OCI-LY1 (cell line): ENCODE results near the gene SH3BP1.

Source experiments
- H2AFZ ChIP-seq: fragments of 200-600 bp; sonication (generic), shearing (Covaris generic); 2 replicates; pipeline ENCODE4 v1.6.0; 2014; ENCODE audit warnings: antibody characterized with exemption, mild to moderate bottlenecking, low read length
- H3F3A ChIP-seq: fragments of 200-600 bp; sonication (generic), shearing (Covaris generic); 2 replicates; pipeline ENCODE4 v1.6.0; 2014; ENCODE audit warnings: mild to moderate bottlenecking, antibody characterized with exemption, low read length, moderate library complexity; ENCODE audit not compliant: insufficient read depth
- H3K27ac ChIP-seq: fragments of 200-600 bp; sonication (generic); 2 replicates; pipeline ENCODE4 v1.5.1; 2014; ENCODE audit warnings: low read length, mixed run types, mild to moderate bottlenecking, low read depth; ENCODE audit not compliant: poor library complexity, severe bottlenecking
- H3K27me3 ChIP-seq: fragments of 200-600 bp; sonication (generic); 2 replicates; pipeline ENCODE4 v1.6.0; 2014; ENCODE audit warnings: antibody characterized with exemption, mild to moderate bottlenecking, low read length, moderate library complexity; ENCODE audit not compliant: insufficient read depth
- H3K36me3 ChIP-seq: fragments of 200-600 bp; sonication (generic); 2 replicates; pipeline ENCODE4 v1.6.1; 2014; ENCODE audit warnings: mild to moderate bottlenecking, antibody characterized with exemption, low read length, moderate library complexity, mixed read lengths; ENCODE audit not compliant: insufficient read depth
- H3K4me1 ChIP-seq: fragments of 200-600 bp; sonication (generic); 2 replicates; pipeline ENCODE4 v1.5.1; 2014; ENCODE audit warnings: mild to moderate bottlenecking, low read length, moderate library complexity; ENCODE audit not compliant: insufficient read depth, severe bottlenecking
- H3K4me2 ChIP-seq: fragments of 200-600 bp; sonication (generic), shearing (Covaris generic); 2 replicates; pipeline ENCODE4 v1.6.1; 2014; ENCODE audit warnings: low read length
- H3K4me3 ChIP-seq: fragments of 200-600 bp; sonication (generic); 2 replicates; pipeline ENCODE4 v1.5.1; 2014; ENCODE audit warnings: low read length, low read depth, mild to moderate bottlenecking, mixed read lengths; ENCODE audit not compliant: poor library complexity, severe bottlenecking
- H3K79me2 ChIP-seq: fragments of 200-600 bp; shearing (Covaris generic); 2 replicates; pipeline ENCODE4 v1.6.1; 2016; ENCODE audit warnings: mixed run types, low read length, mixed read lengths; ENCODE audit not compliant: insufficient read depth
- H3K9ac ChIP-seq: fragments of 200-600 bp; sonication (generic), shearing (Covaris generic); 2 replicates; pipeline ENCODE4 v1.6.1; 2014; ENCODE audit warnings: mild to moderate bottlenecking, low read length, mixed read lengths
- H3K9me2 ChIP-seq: fragments of 200-600 bp; sonication (generic), shearing (Covaris generic); 2 replicates; pipeline ENCODE4 v1.6.1; 2014; ENCODE audit warnings: low read depth, mild to moderate bottlenecking, low read length, mixed read lengths
- H3K9me3 ChIP-seq: fragments of 200-600 bp; shearing (Covaris generic); 2 replicates; pipeline ENCODE4 v1.6.1; 2014; ENCODE audit warnings: low read length, mixed read lengths
- H4K20me1 ChIP-seq: fragments of 200-600 bp; sonication (generic), shearing (Covaris generic); 2 replicates; pipeline ENCODE4 v1.6.0; 2016; ENCODE audit warnings: mild to moderate bottlenecking, low read length; ENCODE audit not compliant: insufficient read depth
- CTCF ChIP-seq: fragments of 200-600 bp; sonication (generic), shearing (Covaris generic); IDR thresholded peaks from 2 replicates; pipeline ENCODE4 v1.5.1; 2017; ENCODE audit warnings: mild to moderate bottlenecking, antibody characterized with exemption, low read length, moderate library complexity, mixed read lengths
- EZH2 ChIP-seq: fragments of 200-600 bp; sonication (generic), shearing (Covaris generic); IDR thresholded peaks from 2 replicates; pipeline ENCODE4 v1.8.0; 2017; ENCODE audit warnings: borderline replicate concordance, mixed run types, mild to moderate bottlenecking, antibody characterized with exemption, low read length, moderate library complexity, mixed read lengths

The SH3BP1 gene

GRCh38 chr22:37619991-37620390, 19.5 kb upstream of the SH3BP1 start:
- Histone ChIP-seq H3K4me2 (no peak overlapping the region), H3K79me2 (no peaks in the 10 kb centered on the region), H3K9me3 (no peaks in the 10 kb centered on the region), H4K20me1 (no peaks in the 10 kb centered on the region), H3K4me1 (peaks cover 19% of the 10 kb centered on the region), H3K4me3 (no peak overlapping the region), H3K36me3 (peaks cover 59% of the 10 kb centered on the region; the same call in 1 of the 2 replicates), H2AFZ (no peak overlapping the region), H3K9ac (no peak overlapping the region), H3F3A (no peaks in the 10 kb centered on the region), H3K27ac (no peak overlapping the region), H3K27me3 (no peaks in the 10 kb centered on the region), H3K9me2 (no peaks in the 10 kb centered on the region)
- TF ChIP-seq EZH2, result no peak
- TF ChIP-seq CTCF, result no peak

DNA sequence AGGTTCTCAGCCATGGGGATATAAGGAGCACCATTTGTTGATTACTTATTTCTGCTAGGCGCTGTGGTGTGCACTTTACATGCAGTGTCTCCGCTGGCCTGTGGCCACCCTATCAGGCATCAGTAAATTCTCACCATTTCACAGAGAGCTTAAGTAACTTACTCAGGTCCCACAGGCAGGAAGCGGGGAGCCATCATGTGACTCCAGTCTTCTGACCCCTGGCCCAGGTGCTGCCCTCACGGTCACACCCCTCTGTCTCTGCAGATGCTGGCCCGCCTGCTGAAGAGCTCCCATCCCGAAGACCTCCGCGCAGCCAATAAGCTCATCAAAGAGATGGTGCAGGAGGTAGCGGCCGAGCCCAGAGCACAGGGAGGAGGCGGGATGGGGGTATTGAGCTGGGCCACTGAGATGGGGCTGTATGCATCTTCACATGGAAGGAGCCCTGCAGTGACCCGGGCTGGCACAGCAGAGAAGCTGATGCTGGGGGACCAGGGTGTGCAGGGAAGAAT, 18.1 kb upstream of the SH3BP1 start:
- Histone ChIP-seq H3K27ac (no peak overlapping the region), H3K4me1 (peaks cover 25% of the 10 kb centered on the region), H3K9ac (no peak overlapping the region), H3K4me3 (no peak overlapping the region), H3K9me2 (no peaks in the 10 kb centered on the region), H2AFZ (no peak overlapping the region), H4K20me1 (no peaks in the 10 kb centered on the region), H3F3A (no peaks in the 10 kb centered on the region), H3K36me3 (peaks cover 63% of the 10 kb centered on the region; the same call in 1 of the 2 replicates), H3K27me3 (no peaks in the 10 kb centered on the region), H3K4me2 (no peak overlapping the region), H3K9me3 (no peaks in the 10 kb centered on the region), H3K79me2 (no peaks in the 10 kb centered on the region)
- TF ChIP-seq EZH2, result no peak
- no peak for TF ChIP-seq CTCF

DNA sequence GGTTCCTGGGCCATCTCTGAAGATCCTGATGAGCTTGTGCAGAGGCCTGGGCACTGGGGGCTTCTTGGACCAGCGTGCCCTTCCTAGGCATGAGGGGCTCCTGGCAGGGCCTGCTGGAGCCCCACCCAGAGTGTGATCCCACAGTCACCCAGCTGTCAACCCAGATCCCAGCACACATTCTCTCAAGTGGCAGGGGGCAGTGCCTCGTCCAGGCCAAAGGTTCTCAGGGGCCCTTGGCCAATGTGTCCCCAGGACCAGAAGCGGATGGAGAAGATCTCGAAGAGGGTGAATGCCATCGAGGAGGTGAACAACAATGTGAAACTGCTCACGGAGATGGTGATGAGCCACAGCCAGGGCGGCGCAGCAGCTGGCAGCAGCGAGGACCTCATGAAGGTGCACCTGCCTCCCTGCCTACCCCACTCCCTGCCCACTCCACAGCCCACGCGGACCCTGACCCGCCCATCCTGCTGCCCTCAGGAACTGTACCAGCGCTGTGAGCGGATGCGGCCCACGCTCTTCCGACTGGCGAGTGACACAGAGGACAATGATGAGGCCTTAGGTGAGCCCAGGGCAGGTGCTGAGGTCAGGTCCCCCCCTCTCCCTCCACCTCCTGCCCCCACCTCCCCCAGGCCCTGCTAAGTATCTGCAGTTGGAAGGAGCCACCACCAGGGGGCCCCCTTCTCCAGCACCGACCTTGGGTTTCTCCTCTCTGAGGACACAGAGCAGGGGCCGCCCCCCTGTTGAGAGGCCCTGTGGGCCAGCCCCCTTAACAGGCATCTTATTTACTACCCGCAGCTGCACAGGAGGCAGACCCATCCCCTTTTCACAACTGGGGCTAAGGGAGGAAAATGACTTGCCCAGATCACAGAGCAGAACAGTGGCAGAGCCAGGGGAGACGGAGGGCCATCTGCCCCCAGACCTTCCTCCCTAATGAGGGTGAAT, 16.1 kb upstream of the SH3BP1 start:
- Histone ChIP-seq H3F3A (no peaks in the 10 kb centered on the region), H3K27me3 (no peaks in the 10 kb centered on the region), H3K9ac (no peak overlapping the region), H3K4me2 (no peak overlapping the region), H2AFZ (no peak overlapping the region), H3K9me3 (no peaks in the 10 kb centered on the region), H3K27ac (peak overlapping the region; percentile 54), H4K20me1 (no peaks in the 10 kb centered on the region), H3K36me3 (peaks cover 57% of the 10 kb centered on the region; the same call in 1 of the 2 replicates), H3K4me3 (no peak overlapping the region), H3K4me1 (peaks cover 33% of the 10 kb centered on the region), H3K9me2 (no peaks in the 10 kb centered on the region), H3K79me2 (no peaks in the 10 kb centered on the region)
- TF ChIP-seq EZH2 (no peak), CTCF (peak; percentile 87)
